Activated T-cell treated with anti-CD3 and anti-CD28 coated beads, Interleukin-2, amount 50 U/mL, for 24 hours (primary cell): ENCODE results near the gene KSR2.

ENCODE experiments used
- DNase-seq: peaks from one replicate; pipeline ENCODE4 v3.0.0-alpha.2; 2020
- H3K27ac Mint-ChIP-seq: 2 replicates; pipeline ENCODE4 v1.8.0; 2020; ENCODE audit warnings: mild to moderate bottlenecking, mixed read lengths
- H3K27me3 Mint-ChIP-seq: 2 replicates; pipeline ENCODE4 v1.8.0; 2020; ENCODE audit warnings: mixed read lengths
- H3K36me3 Mint-ChIP-seq: 2 replicates; pipeline ENCODE4 v1.8.0; 2020; ENCODE audit warnings: low read depth, mixed read lengths
- H3K4me1 Mint-ChIP-seq: 2 replicates; pipeline ENCODE4 v1.8.0; 2020; ENCODE audit warnings: low read depth, mixed read lengths
- H3K4me3 Mint-ChIP-seq: 2 replicates; pipeline ENCODE4 v1.8.0; 2020; ENCODE audit warnings: mild to moderate bottlenecking, moderate library complexity, mixed read lengths
- H3K9me3 Mint-ChIP-seq: 2 replicates; pipeline ENCODE4 v1.8.0; 2020; ENCODE audit warnings: mixed read lengths

KSR2 gene

DNA sequence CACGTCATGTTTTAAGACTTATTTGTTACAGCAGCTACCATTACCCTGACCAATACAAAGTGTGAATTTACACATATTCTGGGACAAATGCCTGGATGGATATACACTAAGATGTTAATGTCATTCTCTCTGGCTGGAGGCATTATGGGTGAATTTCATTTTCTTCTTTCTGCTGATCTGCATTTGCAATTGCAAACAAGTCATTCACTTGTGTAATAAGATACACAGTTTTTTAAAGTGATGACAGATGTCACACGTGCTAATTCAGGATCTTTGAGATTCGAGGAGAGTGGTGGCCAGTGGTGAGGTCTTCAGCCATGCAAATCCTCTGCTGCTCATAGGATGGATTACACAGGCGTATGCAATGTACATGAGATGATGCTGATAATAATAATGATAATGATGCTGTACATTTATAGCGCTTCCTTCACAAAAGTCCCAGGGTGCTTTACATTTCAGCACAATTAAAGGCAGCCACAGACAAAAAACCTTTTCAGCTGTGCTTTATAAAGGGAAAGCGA, 451.5 kb downstream of the KSR2 start:
- no peak for DNase-seq
- Mint-ChIP-seq H3K27ac (no peak overlapping the region), H3K4me1 (no peaks in the 10 kb centered on the region), H3K27me3 (no peaks in the 10 kb centered on the region), H3K4me3 (no peak overlapping the region), H3K9me3 (no peaks in the 10 kb centered on the region), H3K36me3 (no peaks in the 10 kb centered on the region)

DNA sequence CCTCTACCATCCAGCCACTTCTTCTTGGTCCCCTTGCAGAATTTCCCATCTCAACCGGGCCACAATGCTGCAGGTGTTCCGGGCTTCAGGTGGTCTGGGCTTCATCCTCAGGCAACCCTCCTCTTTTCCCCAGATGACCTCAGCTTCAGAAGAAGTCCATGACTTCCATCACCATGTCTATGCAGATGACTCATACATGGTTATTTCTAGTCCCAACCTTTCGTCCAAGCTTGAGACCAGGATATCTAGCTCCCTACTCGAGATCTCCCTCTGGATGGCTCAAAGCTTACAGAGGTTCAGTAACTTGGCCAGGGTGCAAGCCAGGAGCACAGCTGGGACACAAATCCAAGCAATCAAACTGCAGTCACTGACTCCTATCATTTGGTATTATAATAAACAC, 452.8 kb downstream of the KSR2 start:
- Mint-ChIP-seq H3K27ac (no peak overlapping the region), H3K4me3 (no peak overlapping the region), H3K36me3 (no peaks in the 10 kb centered on the region), H3K27me3 (no peaks in the 10 kb centered on the region), H3K4me1 (no peaks in the 10 kb centered on the region), H3K9me3 (no peaks in the 10 kb centered on the region)
- DNase-seq, result no peak

DNA sequence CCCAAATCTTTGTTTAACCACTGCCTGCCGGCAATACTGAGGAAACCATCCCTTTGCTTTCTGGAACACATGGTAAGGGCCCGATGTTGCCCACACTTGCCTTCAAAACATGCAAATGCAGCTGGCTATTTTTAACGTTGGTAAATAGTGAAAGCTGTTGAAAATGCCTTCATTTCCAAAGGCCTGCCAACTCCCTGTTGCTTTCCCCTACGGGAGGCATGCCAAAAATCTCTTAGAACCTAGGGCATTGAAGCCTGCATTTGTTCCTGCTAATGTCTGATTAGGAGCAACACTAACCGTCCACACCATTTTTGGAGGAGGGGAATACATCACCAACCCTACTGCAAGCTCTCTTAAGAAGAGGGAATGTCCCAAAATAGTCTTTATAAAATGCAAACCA, 454.8 kb downstream of the KSR2 start:
- Mint-ChIP-seq H3K36me3 (no peaks in the 10 kb centered on the region), H3K9me3 (no peaks in the 10 kb centered on the region), H3K27me3 (no peaks in the 10 kb centered on the region), H3K27ac (no peak overlapping the region), H3K4me1 (no peaks in the 10 kb centered on the region), H3K4me3 (no peak overlapping the region)
- no peak for DNase-seq

DNA sequence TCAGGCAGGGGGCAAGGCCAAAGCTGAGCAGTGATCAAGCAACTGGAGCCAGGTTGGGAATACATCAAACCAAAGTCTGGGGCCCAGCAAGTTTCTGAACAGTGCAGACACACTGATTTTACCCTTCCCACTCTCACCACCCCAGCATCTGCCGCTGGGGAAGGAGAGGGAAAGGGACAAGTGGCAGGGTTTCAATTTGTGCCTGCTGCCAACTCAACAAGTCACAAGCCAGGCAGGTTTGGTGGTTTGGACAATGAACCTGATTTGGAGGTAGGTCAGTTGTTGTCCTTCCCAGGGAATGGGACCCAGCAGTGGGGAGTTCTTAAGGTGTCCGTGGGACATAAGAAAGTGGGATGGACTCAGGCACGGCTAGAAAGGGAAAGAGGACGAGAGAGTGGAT, 455.4 kb downstream of the KSR2 start:
- H3K4me3 Mint-ChIP-seq, result no peak overlapping the region

DNA sequence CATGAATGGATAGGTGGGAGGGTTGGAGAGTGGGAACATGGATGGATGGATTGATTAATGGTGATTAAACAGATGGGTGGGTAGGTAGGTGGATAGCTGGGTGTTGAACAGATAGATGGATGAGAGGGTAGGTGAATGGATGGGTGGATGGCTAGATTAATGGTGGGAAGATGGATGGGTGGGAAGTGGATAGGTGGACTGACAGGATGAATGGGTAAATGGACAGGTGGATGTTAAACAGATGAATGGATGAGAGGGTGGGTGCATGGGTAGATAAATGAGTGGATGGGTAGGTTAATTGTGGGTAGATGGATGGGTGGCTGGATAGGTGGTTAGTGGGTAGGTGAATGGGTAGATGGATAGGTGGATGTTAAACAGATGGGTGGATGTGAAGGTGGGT, 460.3 kb downstream of the KSR2 start:
- Mint-ChIP-seq H3K27me3 (no peaks in the 10 kb centered on the region), H3K4me1 (no peaks in the 10 kb centered on the region), H3K4me3 (no peak overlapping the region), H3K36me3 (no peaks in the 10 kb centered on the region), H3K9me3 (no peaks in the 10 kb centered on the region), H3K27ac (no peak overlapping the region)
- no peak for DNase-seq

More for the DNA sequence above, 455.4 kb downstream of the KSR2 start:
- Mint-ChIP-seq H3K36me3 (no peaks in the 10 kb centered on the region), H3K4me1 (no peaks in the 10 kb centered on the region), H3K27me3 (no peaks in the 10 kb centered on the region), H3K9me3 (no peaks in the 10 kb centered on the region), H3K27ac (no peak overlapping the region)
- DNase-seq, result no peak

DNA sequence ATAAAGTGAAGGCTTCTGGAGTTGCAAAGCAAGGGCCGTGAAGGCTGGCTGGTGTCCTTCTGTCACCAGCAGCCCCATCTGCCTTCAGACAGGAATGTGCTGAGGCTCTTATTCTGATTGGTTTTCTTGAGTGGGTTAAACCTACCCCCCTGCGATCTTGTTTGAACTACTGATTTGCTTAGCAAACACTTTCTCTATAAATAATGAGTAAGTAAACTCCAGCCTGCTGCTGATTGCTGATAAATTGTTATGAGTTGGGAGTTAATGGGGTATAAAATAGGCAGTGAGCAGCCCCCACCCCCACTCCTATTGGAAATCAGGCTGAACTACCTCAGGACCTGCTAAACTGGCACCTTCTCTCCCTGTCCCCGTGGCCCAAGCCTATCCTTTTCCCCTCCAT, 461.2 kb downstream of the KSR2 start:
- Mint-ChIP-seq H3K27me3 (no peaks in the 10 kb centered on the region), H3K36me3 (no peaks in the 10 kb centered on the region), H3K9me3 (no peaks in the 10 kb centered on the region), H3K4me3 (no peak overlapping the region), H3K4me1 (no peaks in the 10 kb centered on the region), H3K27ac (no peak overlapping the region)
- no peak for DNase-seq

DNA sequence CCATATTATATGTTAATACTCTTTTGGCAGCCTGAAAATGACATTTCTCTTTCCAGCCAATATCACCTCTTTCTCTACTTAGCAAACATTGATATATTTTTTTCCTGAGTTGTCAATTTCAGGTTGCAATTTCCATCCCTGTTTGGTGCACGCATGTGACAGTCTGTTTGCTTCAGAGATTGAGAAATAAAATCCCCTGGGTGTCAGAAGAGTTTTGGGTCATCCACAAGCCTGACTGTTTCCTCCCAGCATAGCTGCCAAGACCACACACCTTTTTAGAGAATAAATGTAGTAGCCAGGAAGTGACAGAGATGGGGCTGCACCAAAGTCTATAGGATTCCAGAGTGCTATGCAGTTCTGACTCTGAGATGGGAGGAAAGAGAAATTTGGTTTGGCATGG, 462.5 kb downstream of the KSR2 start:
- no peaks in the 10 kb centered on the region for H3K9me3 Mint-ChIP-seq
- H3K4me3 Mint-ChIP-seq, result no peak overlapping the region
- H3K27ac Mint-ChIP-seq, result no peak overlapping the region
- H3K27me3 Mint-ChIP-seq, result no peaks in the 10 kb centered on the region
- no peak for DNase-seq
- no peaks in the 10 kb centered on the region for H3K4me1 Mint-ChIP-seq
- H3K36me3 Mint-ChIP-seq, result no peaks in the 10 kb centered on the region

DNA sequence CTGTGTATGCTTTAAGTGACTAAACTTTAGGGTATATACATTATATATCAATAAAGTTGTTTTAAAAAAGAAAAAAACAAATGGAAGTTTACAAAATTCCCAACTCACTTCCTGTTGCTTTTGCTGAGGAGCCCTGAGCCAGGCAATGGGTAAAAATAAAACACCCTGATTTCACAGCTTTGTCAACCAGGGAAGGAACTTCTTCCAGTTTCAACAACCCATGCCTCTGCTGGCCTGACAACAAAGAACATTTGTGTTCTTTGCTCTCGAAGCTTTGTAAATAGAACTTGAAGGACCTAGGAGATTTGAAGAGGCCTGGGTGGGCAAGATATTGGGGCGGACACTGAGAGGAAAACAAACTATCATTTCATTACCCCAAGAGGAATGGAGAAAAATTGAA, 466.2 kb downstream of the KSR2 start:
- Mint-ChIP-seq H3K4me3 (no peak overlapping the region), H3K36me3 (no peaks in the 10 kb centered on the region), H3K27ac (no peak overlapping the region), H3K9me3 (no peaks in the 10 kb centered on the region), H3K4me1 (no peaks in the 10 kb centered on the region), H3K27me3 (no peaks in the 10 kb centered on the region)
- DNase-seq, result no peak

DNA sequence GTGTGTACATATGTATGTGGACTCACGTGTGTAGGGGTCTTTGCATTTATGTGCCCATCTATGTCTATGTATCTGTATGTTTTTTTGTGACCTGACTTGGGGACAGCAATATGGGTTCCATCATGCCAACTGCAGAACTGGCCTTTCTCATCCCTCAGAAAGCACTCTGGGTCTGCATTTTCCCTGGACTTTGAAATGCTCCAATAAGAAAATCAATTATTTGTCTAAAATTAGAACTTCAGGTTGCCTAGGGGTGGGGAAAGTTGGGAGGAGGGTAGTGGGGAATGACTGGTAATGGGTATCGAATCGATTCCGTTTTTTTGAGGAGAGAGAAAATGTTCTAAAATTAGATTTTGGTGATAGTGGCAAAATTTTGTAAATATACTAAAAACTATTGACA, 466.6 kb downstream of the KSR2 start:
- H3K36me3 Mint-ChIP-seq, result no peaks in the 10 kb centered on the region
- H3K27ac Mint-ChIP-seq, result no peak overlapping the region
- no peaks in the 10 kb centered on the region for H3K9me3 Mint-ChIP-seq
- H3K4me3 Mint-ChIP-seq, result no peak overlapping the region
- no peaks in the 10 kb centered on the region for H3K4me1 Mint-ChIP-seq
- no peak for DNase-seq
- H3K27me3 Mint-ChIP-seq, result no peaks in the 10 kb centered on the region

DNA sequence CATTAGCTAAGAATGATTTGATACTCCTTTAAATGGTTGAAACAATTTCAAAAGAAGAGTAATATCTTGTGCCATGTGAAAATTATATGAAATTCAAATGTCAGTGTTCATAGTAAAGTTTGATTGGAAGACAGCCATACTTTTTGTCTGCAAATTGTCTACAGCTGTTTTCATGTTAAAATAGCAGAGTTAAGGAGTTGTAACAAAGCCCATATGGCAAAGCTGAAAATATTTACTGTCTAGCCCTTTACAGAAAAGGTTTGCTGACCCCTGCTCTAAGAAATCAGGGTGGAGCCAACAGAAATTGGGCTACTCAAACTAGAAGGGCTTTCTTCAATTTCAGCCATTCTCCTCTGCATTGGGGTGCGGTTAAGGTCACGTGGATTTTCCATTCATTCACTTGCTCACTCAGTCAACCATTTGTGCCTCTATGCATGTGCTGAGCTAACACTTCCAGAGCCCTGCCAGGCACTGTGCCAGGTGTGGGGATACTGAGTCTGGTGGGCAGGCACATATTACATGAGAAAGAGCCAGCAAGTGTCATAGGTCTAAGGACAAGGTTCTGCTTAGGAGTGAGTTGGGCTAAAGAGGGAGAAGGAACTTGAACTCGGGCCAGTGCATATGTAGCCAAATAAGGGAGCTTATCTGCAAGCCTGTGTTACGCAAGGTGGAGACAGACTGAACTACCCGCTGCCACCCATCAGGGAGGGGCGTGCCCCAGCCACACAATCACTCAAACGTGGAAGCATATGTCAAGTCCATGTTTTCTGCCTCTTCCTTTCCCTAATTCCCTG, 467.5 kb downstream of the KSR2 start:
- no peaks in the 10 kb centered on the region for H3K4me1 Mint-ChIP-seq
- H3K27ac Mint-ChIP-seq, result no peak overlapping the region
- H3K9me3 Mint-ChIP-seq, result no peaks in the 10 kb centered on the region
- H3K36me3 Mint-ChIP-seq, result no peaks in the 10 kb centered on the region
- no peak overlapping the region for H3K4me3 Mint-ChIP-seq
- DNase-seq, result no peak
- H3K27me3 Mint-ChIP-seq, result no peaks in the 10 kb centered on the region

DNA sequence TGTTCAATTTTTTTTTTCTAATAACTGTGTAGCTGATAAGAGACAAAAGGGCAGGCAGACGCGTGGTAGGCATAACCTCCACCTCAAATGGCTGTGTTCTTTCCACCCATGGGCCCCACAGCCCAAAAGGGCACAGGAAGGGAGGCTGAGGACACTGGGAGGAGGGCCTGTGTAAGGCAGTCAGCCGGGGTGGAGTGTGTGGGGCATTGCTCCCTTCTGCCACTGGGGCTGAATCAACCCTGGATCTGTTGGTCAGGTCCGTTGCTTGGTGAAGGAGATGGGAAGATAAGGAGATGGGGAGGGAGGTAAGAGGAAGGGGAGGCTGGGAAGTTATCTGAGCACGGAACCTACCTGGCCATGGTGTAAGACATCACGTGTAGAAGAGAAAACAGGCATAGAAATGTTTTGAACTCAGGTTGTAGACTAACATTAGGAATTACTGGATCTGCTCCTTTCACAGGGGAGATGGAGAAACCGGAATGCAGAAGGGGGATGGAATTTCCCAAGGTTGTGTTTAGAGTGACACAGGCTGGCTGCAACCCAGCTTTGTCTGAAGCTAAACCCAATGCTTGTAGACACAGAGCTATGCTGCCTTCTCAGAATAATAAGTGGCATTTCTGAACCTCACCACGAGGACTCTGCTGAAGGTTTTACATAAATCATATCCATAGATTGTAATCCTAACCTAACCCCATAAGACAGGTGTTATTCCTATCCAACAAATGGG, 468.9 kb downstream of the KSR2 start:
- no peak for DNase-seq
- no peaks in the 10 kb centered on the region for H3K9me3 Mint-ChIP-seq
- no peaks in the 10 kb centered on the region for H3K4me1 Mint-ChIP-seq
- H3K27me3 Mint-ChIP-seq, result no peaks in the 10 kb centered on the region
- H3K36me3 Mint-ChIP-seq, result no peaks in the 10 kb centered on the region
- no peak overlapping the region for H3K4me3 Mint-ChIP-seq
- no peak overlapping the region for H3K27ac Mint-ChIP-seq

DNA sequence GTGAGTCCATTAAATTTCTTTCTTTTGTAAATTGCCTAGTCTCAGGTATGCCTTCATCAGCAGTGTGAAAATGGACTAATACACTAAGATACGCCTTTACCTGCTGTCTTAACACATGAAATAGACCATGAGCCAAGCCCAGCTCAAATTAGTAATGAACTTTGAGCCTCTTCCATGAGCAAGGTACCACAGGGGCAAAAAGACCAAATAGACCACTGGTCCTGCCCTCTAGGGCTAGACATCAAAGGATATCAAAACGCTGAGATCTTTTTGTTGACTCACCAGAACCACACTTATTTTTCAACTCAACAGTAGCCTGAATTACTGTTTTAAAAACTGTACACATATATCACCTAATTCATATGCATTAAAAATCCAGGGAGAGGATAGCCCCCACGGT, 469.9 kb downstream of the KSR2 start:
- Mint-ChIP-seq H3K4me3 (no peak overlapping the region), H3K4me1 (no peaks in the 10 kb centered on the region), H3K27ac (no peak overlapping the region), H3K27me3 (no peaks in the 10 kb centered on the region), H3K36me3 (no peaks in the 10 kb centered on the region), H3K9me3 (no peaks in the 10 kb centered on the region)
- DNase-seq, result no peak

DNA sequence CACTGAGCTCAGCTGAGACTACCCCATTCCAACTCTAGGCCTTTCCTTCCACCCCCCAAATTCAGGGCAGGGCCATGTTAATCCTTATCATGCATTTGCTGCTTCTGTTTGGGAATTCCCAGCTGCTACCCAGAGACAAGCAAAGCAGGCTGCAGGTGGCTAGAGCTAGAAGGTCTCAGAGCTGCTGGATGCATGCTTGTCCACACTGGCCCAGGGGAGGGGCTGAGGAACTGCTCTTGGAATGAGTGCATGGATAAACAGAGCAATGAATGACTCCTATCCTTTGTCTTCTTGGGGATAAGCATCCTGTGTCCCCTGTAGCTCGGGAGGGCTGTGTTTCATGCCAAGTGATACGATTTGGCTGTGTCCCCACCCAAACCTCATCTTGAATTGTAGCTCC, 470.5 kb downstream of the KSR2 start:
- Mint-ChIP-seq H3K27ac (no peak overlapping the region), H3K4me1 (no peaks in the 10 kb centered on the region), H3K4me3 (no peak overlapping the region), H3K36me3 (no peaks in the 10 kb centered on the region), H3K9me3 (no peaks in the 10 kb centered on the region), H3K27me3 (no peaks in the 10 kb centered on the region)
- DNase-seq, result no peak

DNA sequence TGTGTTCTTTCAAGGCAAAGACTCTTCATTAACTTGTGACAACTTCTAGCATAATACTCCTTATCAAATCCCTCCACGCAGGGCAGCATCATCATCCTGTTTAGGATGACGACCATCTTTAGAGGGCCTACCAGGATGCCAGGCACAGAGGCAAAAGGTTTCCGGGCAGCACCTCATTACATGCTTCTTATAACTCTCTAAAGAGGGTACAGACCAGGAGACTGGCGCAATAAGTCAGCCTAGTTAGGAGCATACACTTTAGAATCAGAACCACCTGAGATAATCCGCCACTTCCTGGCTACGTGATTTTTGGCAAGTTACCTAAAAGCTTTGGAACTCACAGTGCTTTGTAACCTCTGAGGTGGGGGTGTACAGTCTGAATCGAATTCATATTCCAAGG, 471.4 kb downstream of the KSR2 start:
- Mint-ChIP-seq H3K4me1 (no peaks in the 10 kb centered on the region), H3K9me3 (no peaks in the 10 kb centered on the region), H3K27ac (no peak overlapping the region), H3K4me3 (no peak overlapping the region), H3K36me3 (no peaks in the 10 kb centered on the region), H3K27me3 (no peaks in the 10 kb centered on the region)
- no peak for DNase-seq

DNA sequence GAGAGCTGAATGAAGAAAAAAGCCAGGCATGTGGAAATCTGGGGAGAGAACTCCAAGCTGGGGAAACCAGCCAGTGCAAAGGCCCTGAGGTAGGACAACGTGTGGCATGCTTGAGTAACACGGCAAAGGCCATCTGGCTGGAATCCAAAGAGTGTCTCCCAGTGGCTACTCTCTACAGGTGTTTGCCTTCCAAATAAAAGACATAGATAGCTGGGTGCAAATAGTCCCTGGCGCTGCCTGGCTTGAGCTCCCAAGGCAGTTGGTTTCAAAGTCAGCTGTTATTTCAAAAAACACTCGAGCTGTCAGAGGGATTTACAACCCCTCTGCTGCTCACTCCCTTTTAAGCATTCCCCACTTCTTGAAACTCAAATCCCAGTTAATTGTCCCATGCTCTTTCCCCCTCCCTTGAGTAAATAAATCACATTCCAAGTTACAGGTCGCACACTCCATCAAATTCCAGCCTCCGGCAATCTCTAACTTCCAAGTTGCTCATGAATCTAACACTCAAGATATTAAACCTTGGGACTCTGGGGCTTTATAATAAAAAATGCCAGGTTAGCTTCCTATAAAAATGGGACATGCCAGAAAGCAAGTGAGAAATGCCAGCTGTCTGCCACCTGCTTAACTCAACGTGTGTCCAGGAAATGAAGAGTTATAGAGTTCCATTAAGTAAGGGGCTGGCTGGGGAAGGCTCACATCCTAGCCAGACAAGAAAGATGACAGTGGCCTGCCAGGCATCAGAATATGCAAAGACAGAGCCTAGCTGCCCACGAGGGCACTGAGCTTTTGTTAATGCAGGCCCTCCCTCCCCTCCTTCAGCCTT, 473.7 kb downstream of the KSR2 start:
- Mint-ChIP-seq H3K4me1 (no peaks in the 10 kb centered on the region), H3K36me3 (no peaks in the 10 kb centered on the region), H3K4me3 (no peak overlapping the region), H3K27ac (no peak overlapping the region), H3K27me3 (no peaks in the 10 kb centered on the region), H3K9me3 (no peaks in the 10 kb centered on the region)
- no peak for DNase-seq
